Neural cell (in vitro differentiated cells): ENCODE results near the gene POLR1E. TPM values are rescaled to one million over a fixed set of nuclear protein-coding genes. Genes with fewer than 3 reads are reported as not detected.

ENCODE experiments used
- H2AFZ ChIP-seq: fragments of 200-600, 300-800 bp; sonication (generic), shearing (Covaris generic); 2 replicates; pipeline ENCODE4 v1.6.0; 2014; ENCODE audit warnings: low read depth, mild to moderate bottlenecking, antibody characterized with exemption, low read length, moderate library complexity
- H3F3A ChIP-seq: fragments of 200-600 bp; shearing (Covaris generic); 2 replicates; pipeline ENCODE4 v1.6.1; 2016; ENCODE audit warnings: mild to moderate bottlenecking, moderate library complexity, mixed read lengths, antibody characterized with exemption, low read length; ENCODE audit not compliant: insufficient read depth, poor library complexity, severe bottlenecking
- H3K27ac ChIP-seq: fragments of 200-600, 300-800 bp; sonication (generic), shearing (Covaris generic); 2 replicates; pipeline ENCODE4 v1.5.1; 2014; ENCODE audit warnings: mild to moderate bottlenecking, low read length, moderate library complexity
- H3K27me3 ChIP-seq: fragments of 300-800, 200-600 bp; sonication (generic), shearing (Covaris generic); 2 replicates; pipeline ENCODE4 v1.6.0; 2014; ENCODE audit warnings: mild to moderate bottlenecking, low read depth, low read length, moderate library complexity; ENCODE audit not compliant: insufficient read depth
- H3K36me3 ChIP-seq: fragments of 300-800, 200-600 bp; sonication (generic), shearing (Covaris generic); 2 replicates; pipeline ENCODE4 v1.5.1; 2014; ENCODE audit warnings: mild to moderate bottlenecking, antibody characterized with exemption, low read length, moderate library complexity; ENCODE audit not compliant: insufficient read depth
- H3K4me2 ChIP-seq: fragments of 300-800, 200-600 bp; sonication (generic), shearing (Covaris generic); 2 replicates; pipeline ENCODE4 v1.6.0; 2014; ENCODE audit warnings: mild to moderate bottlenecking, low read length
- H3K4me3 ChIP-seq: fragments of 300-800, 200-600 bp; sonication (generic), shearing (Covaris generic); 2 replicates; pipeline ENCODE4 v1.5.1; 2014; ENCODE audit warnings: mild to moderate bottlenecking, low read length, moderate library complexity
- H3K79me2 ChIP-seq: fragments of 200-600 bp; shearing (Covaris generic); replicated peaks from 2 replicates; pipeline ENCODE4 v1.6.0; 2014; ENCODE audit warnings: mild to moderate bottlenecking, low read length, moderate library complexity; ENCODE audit not compliant: insufficient read depth
- H3K9ac ChIP-seq: fragments of 300-800, 200-600 bp; sonication (generic), shearing (Covaris generic); 2 replicates; pipeline ENCODE4 v1.6.1; 2016; ENCODE audit warnings: mild to moderate bottlenecking, low read length, mixed read lengths
- H3K9me2 ChIP-seq: fragments of 200-600 bp; shearing (Covaris generic); 2 replicates; pipeline ENCODE4 v1.6.1; 2016; ENCODE audit warnings: mild to moderate bottlenecking, low read length, mixed read lengths; ENCODE audit not compliant: insufficient read depth
- H3K9me3 ChIP-seq: fragments of 200-600, 300-800 bp; sonication (generic), shearing (Covaris generic); 2 replicates; pipeline ENCODE4 v1.6.1; 2016; ENCODE audit warnings: mild to moderate bottlenecking, mixed run types, low read length, moderate library complexity, mixed read lengths
- H4K20me1 ChIP-seq: fragments of 200-600 bp; shearing (Covaris generic); 2 replicates; pipeline ENCODE4 v1.6.1; 2016; ENCODE audit warnings: mild to moderate bottlenecking, mixed run types; ENCODE audit not compliant: insufficient read depth
- EP300 ChIP-seq: fragments of 450-650 bp; conservative IDR thresholded peaks from 2 replicates; pipeline ENCODE4 v1.6.1; 2014; ENCODE audit warnings: antibody characterized with exemption, mild to moderate bottlenecking, moderate library complexity; ENCODE audit not compliant: poor library complexity, severe bottlenecking
- EZH2 ChIP-seq: fragments of 200-600, 300-800 bp; shearing (Covaris generic), sonication (generic); IDR thresholded peaks from 2 replicates; pipeline ENCODE4 v1.6.1; 2014; ENCODE audit warnings: antibody characterized with exemption, low read length, borderline replicate concordance, mild to moderate bottlenecking; ENCODE audit not compliant: insufficient read depth, poor library complexity, severe bottlenecking
- MXI1 ChIP-seq: fragments of 450-650 bp; conservative IDR thresholded peaks from 2 replicates; pipeline ENCODE4 v1.6.1; 2014; ENCODE audit warnings: antibody characterized with exemption, mild to moderate bottlenecking; ENCODE audit not compliant: poor library complexity, severe bottlenecking
- RAD21 ChIP-seq: fragments of 450-650 bp; conservative IDR thresholded peaks from 2 replicates; pipeline ENCODE4 v1.6.1; 2014; ENCODE audit warnings: antibody characterized with exemption, mild to moderate bottlenecking, moderate library complexity
- REST ChIP-seq: IDR thresholded peaks from 2 replicates; pipeline ENCODE4 v1.6.1; 2012; ENCODE audit warnings: borderline replicate concordance
- SMC3 ChIP-seq: fragments of 450-650 bp; conservative IDR thresholded peaks from 2 replicates; pipeline ENCODE4 v1.6.1; 2014; ENCODE audit warnings: antibody characterized with exemption, mild to moderate bottlenecking, moderate library complexity; ENCODE audit not compliant: poor library complexity
- TAF1 ChIP-seq: IDR thresholded peaks from 2 replicates; pipeline ENCODE4 v1.6.1; 2012; ENCODE audit warnings: low read depth
- polyA plus RNA-seq: library from polyadenylated mRNA; depleted of rRNA; stranded (reverse); fragments of >200 nt; gene quantifications from 2 replicates; pipeline ENCODE4 v1.2.3, GENCODE V29; 2014
- TF ChIP-seq, protein P1 (sequence below): fragments of 450-650 bp; IDR thresholded peaks from 2 replicates; pipeline ENCODE4 v1.5.1; 2014; ENCODE audit warnings: antibody characterized with exemption, mild to moderate bottlenecking, moderate library complexity; ENCODE audit not compliant: poor library complexity, severe bottlenecking

Gene POLR1E
- polyA plus RNA-seq, 1 donor from 2014 or later: 19.1 TPM

GRCh38 chr9:37547328-37547878 lies 61.7 kb downstream of the POLR1E start:
- no peak for TF ChIP-seq RAD21
- TF ChIP-seq TAF1: no peak
- TF ChIP-seq, protein P1, sequence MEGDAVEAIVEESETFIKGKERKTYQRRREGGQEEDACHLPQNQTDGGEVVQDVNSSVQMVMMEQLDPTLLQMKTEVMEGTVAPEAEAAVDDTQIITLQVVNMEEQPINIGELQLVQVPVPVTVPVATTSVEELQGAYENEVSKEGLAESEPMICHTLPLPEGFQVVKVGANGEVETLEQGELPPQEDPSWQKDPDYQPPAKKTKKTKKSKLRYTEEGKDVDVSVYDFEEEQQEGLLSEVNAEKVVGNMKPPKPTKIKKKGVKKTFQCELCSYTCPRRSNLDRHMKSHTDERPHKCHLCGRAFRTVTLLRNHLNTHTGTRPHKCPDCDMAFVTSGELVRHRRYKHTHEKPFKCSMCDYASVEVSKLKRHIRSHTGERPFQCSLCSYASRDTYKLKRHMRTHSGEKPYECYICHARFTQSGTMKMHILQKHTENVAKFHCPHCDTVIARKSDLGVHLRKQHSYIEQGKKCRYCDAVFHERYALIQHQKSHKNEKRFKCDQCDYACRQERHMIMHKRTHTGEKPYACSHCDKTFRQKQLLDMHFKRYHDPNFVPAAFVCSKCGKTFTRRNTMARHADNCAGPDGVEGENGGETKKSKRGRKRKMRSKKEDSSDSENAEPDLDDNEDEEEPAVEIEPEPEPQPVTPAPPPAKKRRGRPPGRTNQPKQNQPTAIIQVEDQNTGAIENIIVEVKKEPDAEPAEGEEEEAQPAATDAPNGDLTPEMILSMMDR: no peak
- TF ChIP-seq EZH2: no peak
- TF ChIP-seq MXI1: no peak
- no peak for TF ChIP-seq SMC3
- Histone ChIP-seq H3K4me2 (no peak overlapping the region), H3K36me3 (no peaks in the 10 kb centered on the region), H3K9me3 (no peaks in the 10 kb centered on the region), H3K27me3 (no peaks in the 10 kb centered on the region), H3K79me2 (no peaks in the 10 kb centered on the region), H3K9ac (no peak overlapping the region), H3K9me2 (no peaks in the 10 kb centered on the region), H4K20me1 (no peaks in the 10 kb centered on the region), H3K4me3 (no peak overlapping the region), H2AFZ (no peak overlapping the region), H3K27ac (no peak overlapping the region), H3F3A (no peaks in the 10 kb centered on the region)

DNA sequence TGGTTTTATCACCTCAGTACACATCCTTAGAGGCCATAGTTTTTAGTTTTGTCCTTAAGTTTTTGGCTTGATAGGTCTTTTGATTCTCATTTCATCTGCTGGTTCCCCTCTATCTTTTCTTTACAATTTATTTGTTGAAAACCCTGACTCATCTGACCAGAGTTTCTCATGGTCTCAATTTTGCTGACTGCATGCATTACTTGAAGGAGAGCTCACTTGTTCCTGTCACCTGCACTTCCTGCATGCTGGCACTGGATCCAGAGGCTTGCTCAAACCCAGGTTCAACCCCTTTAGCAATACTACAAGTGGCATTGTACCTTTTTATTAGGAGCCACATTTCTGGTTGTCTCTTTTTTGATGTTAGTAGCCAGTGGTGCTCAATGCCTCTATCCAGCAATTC lies 63.8 kb downstream of the POLR1E start:
- no peaks in the 10 kb centered on the region for H3K27me3 ChIP-seq
- H4K20me1 ChIP-seq: no peaks in the 10 kb centered on the region
- H3K4me3 ChIP-seq: no peak overlapping the region
- H3K9ac ChIP-seq: no peak overlapping the region
- H3K4me2 ChIP-seq: no peak overlapping the region
- no peaks in the 10 kb centered on the region for H3K9me2 ChIP-seq
- H3K9me3 ChIP-seq: no peaks in the 10 kb centered on the region
- H3K79me2 ChIP-seq: no peaks in the 10 kb centered on the region
- H3F3A ChIP-seq: no peaks in the 10 kb centered on the region
- no peak overlapping the region for H2AFZ ChIP-seq
- H3K36me3 ChIP-seq: no peaks in the 10 kb centered on the region
- no peak for TF ChIP-seq EP300
- no peak for TF ChIP-seq TAF1
- TF ChIP-seq, protein P1: no peak
- no peak for TF ChIP-seq RAD21
- no peak for TF ChIP-seq REST
- TF ChIP-seq EZH2: no peak
- H3K27ac ChIP-seq: no peak overlapping the region
